Astrocyte (in vitro differentiated cells and primary cell): ENCODE results near the gene CLDN20.

ENCODE experiments used
- CTCF ChIP-seq: IDR thresholded peaks from 2 replicates; pipeline ENCODE4 v1.5.1; 2011; ENCODE audit warnings: low read depth, mild to moderate bottlenecking, inconsistent platforms, low read length, moderate library complexity; ENCODE audit not compliant: insufficient read depth
- EZH2 ChIP-seq: IDR thresholded peaks from 2 replicates; pipeline ENCODE4 v1.6.1; 2012; ENCODE audit warnings: mild to moderate bottlenecking, low read length, inconsistent platforms; ENCODE audit not compliant: insufficient read depth

- no peak for TF ChIP-seq CTCF
- no peak for TF ChIP-seq EZH2
These were observed 18.6 kb upstream of the CLDN20 start for GRCh38 chr6:155245193-155245592.
